Measurements from ENCODE around the gene MUC21.

DNA sequence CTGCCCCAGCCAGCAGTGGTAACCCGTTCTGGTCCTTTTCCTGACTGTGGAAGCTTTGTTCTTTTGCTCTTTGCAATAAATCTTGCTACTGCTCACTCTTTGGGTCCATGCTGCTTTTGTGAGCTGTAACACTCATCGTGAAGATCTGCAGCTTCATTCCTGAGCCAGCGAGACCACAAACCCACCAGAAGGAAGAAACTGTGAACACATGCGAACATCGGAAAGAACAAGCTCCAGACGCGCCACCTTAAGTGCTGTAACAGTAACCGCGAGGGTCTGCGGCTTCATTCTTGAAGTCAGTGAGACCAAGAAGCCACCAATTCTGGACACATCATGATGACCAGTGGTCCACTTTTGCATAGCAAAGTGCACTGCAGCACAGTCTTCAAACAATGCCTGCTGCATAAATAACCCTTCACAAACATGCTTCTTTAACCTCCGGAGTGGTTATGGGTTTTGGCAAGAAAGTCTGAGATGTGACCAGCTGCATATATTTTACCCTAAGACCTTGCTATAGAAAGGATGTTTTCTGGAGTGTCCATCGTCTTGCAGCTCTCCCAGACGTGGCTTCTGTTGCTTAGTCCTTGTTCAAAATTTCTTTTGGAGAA lies 17.9 kb downstream of the MUC21 start:
- no peak for TF ChIP-seq EZH2 (IDR thresholded peaks at IDR 0.05; ENCODE audit: low read depth)
- TF ChIP-seq, protein P1, sequence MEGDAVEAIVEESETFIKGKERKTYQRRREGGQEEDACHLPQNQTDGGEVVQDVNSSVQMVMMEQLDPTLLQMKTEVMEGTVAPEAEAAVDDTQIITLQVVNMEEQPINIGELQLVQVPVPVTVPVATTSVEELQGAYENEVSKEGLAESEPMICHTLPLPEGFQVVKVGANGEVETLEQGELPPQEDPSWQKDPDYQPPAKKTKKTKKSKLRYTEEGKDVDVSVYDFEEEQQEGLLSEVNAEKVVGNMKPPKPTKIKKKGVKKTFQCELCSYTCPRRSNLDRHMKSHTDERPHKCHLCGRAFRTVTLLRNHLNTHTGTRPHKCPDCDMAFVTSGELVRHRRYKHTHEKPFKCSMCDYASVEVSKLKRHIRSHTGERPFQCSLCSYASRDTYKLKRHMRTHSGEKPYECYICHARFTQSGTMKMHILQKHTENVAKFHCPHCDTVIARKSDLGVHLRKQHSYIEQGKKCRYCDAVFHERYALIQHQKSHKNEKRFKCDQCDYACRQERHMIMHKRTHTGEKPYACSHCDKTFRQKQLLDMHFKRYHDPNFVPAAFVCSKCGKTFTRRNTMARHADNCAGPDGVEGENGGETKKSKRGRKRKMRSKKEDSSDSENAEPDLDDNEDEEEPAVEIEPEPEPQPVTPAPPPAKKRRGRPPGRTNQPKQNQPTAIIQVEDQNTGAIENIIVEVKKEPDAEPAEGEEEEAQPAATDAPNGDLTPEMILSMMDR (conservative IDR thresholded peaks at IDR 0.05), result no peak
